ENCODE data around the gene RPL36AL.
"Not testable (repeated sequence)": the region's sequence is repeated elsewhere in the genome, so short reads cannot be mapped to it uniquely, and the experiment has no call there.

The RPL36AL gene

GRCh38 chr14:49594347-49595091 lies 25.9 kb downstream of the RPL36AL start:
- H3K27me3 Mint-ChIP-seq: no peaks in the 10 kb centered on the region
- H3K9me3 Mint-ChIP-seq: no peaks in the 10 kb centered on the region
- no peak overlapping the region for H3K4me3 Mint-ChIP-seq
- peaks cover 18% of the 10 kb centered on the region for H3K4me1 Mint-ChIP-seq
- H3K36me3 Mint-ChIP-seq: no peaks in the 10 kb centered on the region
- no peak overlapping the region for H3K27ac Mint-ChIP-seq

GRCh38 chr14:49593016-49593415 lies 27.4 kb downstream of the RPL36AL start:
- Mint-ChIP-seq H3K4me3 (no peak overlapping the region), H3K27me3 (no peaks in the 10 kb centered on the region), H3K27ac (no peak overlapping the region)

GRCh38 chr14:49589387-49589786 lies 31.0 kb downstream of the RPL36AL start:
- Mint-ChIP-seq H3K27ac (peak overlapping the region; percentile 53), H3K4me3 (no peak overlapping the region), H3K9me3 (no peaks in the 10 kb centered on the region), H3K36me3 (peaks cover 15% of the 10 kb centered on the region), H3K4me1 (peaks cover 8% of the 10 kb centered on the region), H3K27me3 (no peaks in the 10 kb centered on the region)

More at GRCh38 chr14:49593016-49593415, 27.4 kb downstream of the RPL36AL start:
- Mint-ChIP-seq H3K9me3 (no peaks in the 10 kb centered on the region), H3K36me3 (no peaks in the 10 kb centered on the region), H3K4me1 (peaks cover 15% of the 10 kb centered on the region)

GRCh38 chr14:49586673-49587460 lies 33.6 kb downstream of the RPL36AL start:
- Mint-ChIP-seq H3K27me3 (no peaks in the 10 kb centered on the region), H3K36me3 (peaks cover 36% of the 10 kb centered on the region)

GRCh38 chr14:49585803-49586672 lies 34.4 kb downstream of the RPL36AL start, which contains the start of gene RPS29:
Gene RPS29, minus strand, starts transcription at chr14:49586380. Its CDS starts 34 bp downstream, at chr14:49586346.
- no peaks in the 10 kb centered on the region for H3K9me3 Mint-ChIP-seq
- H3K27ac Mint-ChIP-seq: peak within 1 kb of the TSS; percentile 94
- H3K4me1 Mint-ChIP-seq: peaks cover 41% of the 10 kb centered on the region
- peak within 1 kb of the TSS; percentile 94 for H3K4me3 Mint-ChIP-seq
- H3K36me3 Mint-ChIP-seq: peaks cover 41% of the 10 kb centered on the region
- H3K27me3 Mint-ChIP-seq: no peaks in the 10 kb centered on the region

More at GRCh38 chr14:49586673-49587460, 33.6 kb downstream of the RPL36AL start:
- Mint-ChIP-seq H3K9me3 (no peaks in the 10 kb centered on the region), H3K27ac (peak overlapping the region; percentile 94), H3K4me1 (peaks cover 32% of the 10 kb centered on the region), H3K4me3 (peak overlapping the region; percentile 94)

- Mint-ChIP-seq H3K4me3 (peak overlapping the region; percentile 94), H3K4me1 (peaks cover 46% of the 10 kb centered on the region), H3K36me3 (peaks cover 43% of the 10 kb centered on the region), H3K27ac (peak overlapping the region; percentile 94)
- not testable (repeated sequence) for H3K9me3 Mint-ChIP-seq, H3K27me3 Mint-ChIP-seq
These were observed 35.3 kb downstream of the RPL36AL start for GRCh38 chr14:49584981-49585640.

GRCh38 chr14:49584058-49584457 lies 36.4 kb downstream of the RPL36AL start:
- peaks cover 52% of the 10 kb centered on the region for H3K4me1 Mint-ChIP-seq
- no peaks in the 10 kb centered on the region for H3K27me3 Mint-ChIP-seq
- H3K36me3 Mint-ChIP-seq: peaks cover 44% of the 10 kb centered on the region
- H3K4me3 Mint-ChIP-seq: peak overlapping the region; percentile 94
- H3K9me3 Mint-ChIP-seq: no peaks in the 10 kb centered on the region
- peak overlapping the region; percentile 94 for H3K27ac Mint-ChIP-seq

GRCh38 chr14:49583629-49584028 lies 36.8 kb downstream of the RPL36AL start:
- Mint-ChIP-seq H3K4me1 (peaks cover 56% of the 10 kb centered on the region), H3K36me3 (peaks cover 44% of the 10 kb centered on the region), H3K27me3 (no peaks in the 10 kb centered on the region), H3K9me3 (no peaks in the 10 kb centered on the region), H3K27ac (peak overlapping the region; percentile 94), H3K4me3 (peak overlapping the region; percentile 94)

- H3K27me3 Mint-ChIP-seq: no peaks in the 10 kb centered on the region
- peaks cover 65% of the 10 kb centered on the region for H3K4me1 Mint-ChIP-seq
- peak overlapping the region; percentile 91 for H3K27ac Mint-ChIP-seq
- peak overlapping the region; percentile 94 for H3K4me3 Mint-ChIP-seq
- peaks cover 51% of the 10 kb centered on the region for H3K36me3 Mint-ChIP-seq
- no peaks in the 10 kb centered on the region for H3K9me3 Mint-ChIP-seq
These were observed 38.1 kb downstream of the RPL36AL start for GRCh38 chr14:49582113-49582977.

- Mint-ChIP-seq H3K27me3 (no peaks in the 10 kb centered on the region), H3K36me3 (peaks cover 51% of the 10 kb centered on the region), H3K4me1 (peaks cover 62% of the 10 kb centered on the region), H3K27ac (peak overlapping the region; percentile 91), H3K4me3 (peak overlapping the region; percentile 94), H3K9me3 (no peaks in the 10 kb centered on the region)
These were observed 39.0 kb downstream of the RPL36AL start for GRCh38 chr14:49581209-49582112.

GRCh38 chr14:49579841-49580240 lies 40.6 kb downstream of the RPL36AL start:
- H3K27me3 Mint-ChIP-seq: no peaks in the 10 kb centered on the region
- H3K27ac Mint-ChIP-seq: peak overlapping the region; percentile 69
- no peaks in the 10 kb centered on the region for H3K9me3 Mint-ChIP-seq
- H3K36me3 Mint-ChIP-seq: peaks cover 40% of the 10 kb centered on the region
- H3K4me3 Mint-ChIP-seq: peak overlapping the region; percentile 1
- peaks cover 68% of the 10 kb centered on the region for H3K4me1 Mint-ChIP-seq

GRCh38 chr14:49578141-49578540 lies 42.3 kb downstream of the RPL36AL start:
- no peaks in the 10 kb centered on the region for H3K27me3 Mint-ChIP-seq
- H3K27ac Mint-ChIP-seq: no peak overlapping the region
- no peaks in the 10 kb centered on the region for H3K9me3 Mint-ChIP-seq
- H3K4me3 Mint-ChIP-seq: no peak overlapping the region
- H3K36me3 Mint-ChIP-seq: peaks cover 28% of the 10 kb centered on the region
- H3K4me1 Mint-ChIP-seq: peaks cover 63% of the 10 kb centered on the region

- Mint-ChIP-seq H3K27me3 (no peaks in the 10 kb centered on the region), H3K4me3 (no peak overlapping the region), H3K9me3 (no peaks in the 10 kb centered on the region), H3K36me3 (peaks cover 23% of the 10 kb centered on the region), H3K4me1 (peaks cover 26% of the 10 kb centered on the region), H3K27ac (no peak overlapping the region)
These were observed 46.4 kb downstream of the RPL36AL start for GRCh38 chr14:49574038-49574437.

Data from activated naive CD4-positive, alpha-beta T cell treated with anti-CD3 and anti-CD28 coated beads, Interleukin-2, amount 50 U/mL, for 24 hours (primary cell).